KOPT-K1 (cell line): Measurements from ENCODE around the gene MECR.
A peak's percentile ranks its signal among the peaks of the same experiment; 100 is the strongest.

Source experiments
- H3K27ac ChIP-seq: fragments of 200-600 bp; sonication (generic); 2 replicates; pipeline ENCODE4 v1.5.1; 2016; ENCODE audit warnings: antibody characterized with exemption, mild to moderate bottlenecking, low read depth, low read length; ENCODE audit not compliant: poor library complexity, severe bottlenecking
- H3K36me3 ChIP-seq: fragments of 200-600 bp; sonication (generic); 2 replicates; pipeline ENCODE4 v1.5.1; 2017; ENCODE audit warnings: antibody characterized with exemption, mild to moderate bottlenecking, low read length, moderate library complexity; ENCODE audit not compliant: insufficient read depth
- H3K9me3 ChIP-seq: fragments of 200-600 bp; sonication (generic); 2 replicates; pipeline ENCODE4 v1.5.1; 2017; ENCODE audit warnings: antibody characterized with exemption, low read length, mild to moderate bottlenecking; ENCODE audit not compliant: insufficient read depth, poor library complexity, severe bottlenecking

MECR gene

GRCh38 chr1:29210278-29211085 lies 20.3 kb downstream of the MECR start:
- H3K27ac ChIP-seq, result no peak overlapping the region

GRCh38 chr1:29209173-29209572 lies 21.6 kb downstream of the MECR start:
- no peaks in the 10 kb centered on the region for H3K9me3 ChIP-seq
- peaks cover 60% of the 10 kb centered on the region for H3K36me3 ChIP-seq
- H3K27ac ChIP-seq, result no peak overlapping the region

More at GRCh38 chr1:29210278-29211085, 20.3 kb downstream of the MECR start:
- Histone ChIP-seq H3K36me3 (peaks cover 70% of the 10 kb centered on the region), H3K9me3 (no peaks in the 10 kb centered on the region)

- no peaks in the 10 kb centered on the region for H3K9me3 ChIP-seq
- no peak overlapping the region for H3K27ac ChIP-seq
- H3K36me3 ChIP-seq, result peaks cover 60% of the 10 kb centered on the region
Measured at GRCh38 chr1:29208442-29208841, 22.3 kb downstream of the MECR start.

GRCh38 chr1:29202584-29203340 lies 28.0 kb downstream of the MECR start:
- H3K36me3 ChIP-seq, result peaks cover 35% of the 10 kb centered on the region
- H3K27ac ChIP-seq, result peak overlapping the region; percentile 88
- H3K9me3 ChIP-seq, result no peaks in the 10 kb centered on the region

- Histone ChIP-seq H3K9me3 (no peaks in the 10 kb centered on the region), H3K27ac (peak overlapping the region; percentile 88), H3K36me3 (peaks cover 35% of the 10 kb centered on the region)
Measured at GRCh38 chr1:29202053-29202452, 28.7 kb downstream of the MECR start.

GRCh38 chr1:29201595-29202051 lies 29.1 kb downstream of the MECR start:
- H3K27ac ChIP-seq, result peak overlapping the region; percentile 88
- H3K9me3 ChIP-seq, result no peaks in the 10 kb centered on the region
- H3K36me3 ChIP-seq, result peaks cover 33% of the 10 kb centered on the region

GRCh38 chr1:29200906-29201594 lies 29.7 kb downstream of the MECR start:
- peak overlapping the region; percentile 88 for H3K27ac ChIP-seq
- no peaks in the 10 kb centered on the region for H3K9me3 ChIP-seq
- peaks cover 27% of the 10 kb centered on the region for H3K36me3 ChIP-seq

GRCh38 chr1:29197993-29198392 lies 32.7 kb downstream of the MECR start:
- Histone ChIP-seq H3K9me3 (no peaks in the 10 kb centered on the region), H3K36me3 (peaks cover 33% of the 10 kb centered on the region), H3K27ac (no peak overlapping the region)

- Histone ChIP-seq H3K36me3 (peaks cover 33% of the 10 kb centered on the region), H3K9me3 (no peaks in the 10 kb centered on the region), H3K27ac (no peak overlapping the region)
Measured at GRCh38 chr1:29197590-29197924, 33.2 kb downstream of the MECR start.

GRCh38 chr1:29196863-29197589 lies 33.7 kb downstream of the MECR start:
- H3K9me3 ChIP-seq, result no peaks in the 10 kb centered on the region
- H3K27ac ChIP-seq, result no peak overlapping the region
- peaks cover 33% of the 10 kb centered on the region for H3K36me3 ChIP-seq

GRCh38 chr1:29195881-29196291 lies 34.8 kb downstream of the MECR start:
- Histone ChIP-seq H3K27ac (peak overlapping the region; percentile 24), H3K9me3 (no peaks in the 10 kb centered on the region), H3K36me3 (peaks cover 33% of the 10 kb centered on the region)

- no peak overlapping the region for H3K27ac ChIP-seq
- peaks cover 27% of the 10 kb centered on the region for H3K36me3 ChIP-seq
- no peaks in the 10 kb centered on the region for H3K9me3 ChIP-seq
Measured at GRCh38 chr1:29193879-29194455, 36.8 kb downstream of the MECR start.

- Histone ChIP-seq H3K9me3 (no peaks in the 10 kb centered on the region), H3K36me3 (peaks cover 23% of the 10 kb centered on the region), H3K27ac (no peak overlapping the region)
Measured at GRCh38 chr1:29190718-29191117, 40.0 kb downstream of the MECR start.

- no peak overlapping the region for H3K27ac ChIP-seq
- no peaks in the 10 kb centered on the region for H3K36me3 ChIP-seq
- no peaks in the 10 kb centered on the region for H3K9me3 ChIP-seq
Measured at GRCh38 chr1:29186707-29187106, 44.0 kb downstream of the MECR start.
